Stimulated activated CD8-positive, alpha-beta memory T cell treated with anti-CD3 and anti-CD28 coated beads, Interleukin-4, amount 100 ng/mL, for 48 hours (primary cell): ENCODE data around the gene C1orf87.
"Not testable (repeated sequence)": the region's sequence is repeated elsewhere in the genome, so short reads cannot be mapped to it uniquely, and the experiment has no call there.

Experiments
- DNase-seq: peaks from one replicate; pipeline ENCODE4 v3.0.0-alpha.2; 2020

C1orf87 gene

GRCh38 chr1:59992040-59992820 lies 81.3 kb downstream of the C1orf87 start:
- no peak for DNase-seq

- no peak for DNase-seq
Observed at GRCh38 chr1:59990470-59990869, 83.1 kb downstream of the C1orf87 start.

GRCh38 chr1:59986516-59987310 lies 86.9 kb downstream of the C1orf87 start:
- no peak for DNase-seq

- no peak for DNase-seq
Observed at GRCh38 chr1:59985911-59986515, 87.6 kb downstream of the C1orf87 start.

- no peak for DNase-seq
Observed at GRCh38 chr1:59979666-59980065, 93.9 kb downstream of the C1orf87 start.

- no peak for DNase-seq
Observed at GRCh38 chr1:59978511-59978910, 95.1 kb downstream of the C1orf87 start.

- no peak for DNase-seq
Observed at GRCh38 chr1:59978026-59978425, 95.5 kb downstream of the C1orf87 start.

- DNase-seq: no peak
Observed at GRCh38 chr1:59977075-59977410, 96.5 kb downstream of the C1orf87 start.

GRCh38 chr1:59976194-59977074 lies 97.1 kb downstream of the C1orf87 start:
- peak; percentile 78 for DNase-seq

- DNase-seq: no peak
Observed at GRCh38 chr1:59973719-59974118, 99.9 kb downstream of the C1orf87 start.

- DNase-seq: no peak
Observed at GRCh38 chr1:59972216-59972927, 101.2 kb downstream of the C1orf87 start.

- DNase-seq: peak; percentile 67
Observed at GRCh38 chr1:59971464-59971911, 102.1 kb downstream of the C1orf87 start.

- not testable (repeated sequence) for DNase-seq
Observed at GRCh38 chr1:59969542-59970175, 103.9 kb downstream of the C1orf87 start.

GRCh38 chr1:59968746-59969145 lies 104.8 kb downstream of the C1orf87 start:
- not testable (repeated sequence) for DNase-seq

- no peak for DNase-seq
Observed at GRCh38 chr1:59967780-59968179, 105.8 kb downstream of the C1orf87 start.

- no peak for DNase-seq
Observed at GRCh38 chr1:59967141-59967697, 106.4 kb downstream of the C1orf87 start.

- DNase-seq: no peak
Observed at GRCh38 chr1:59952065-59952464, 121.5 kb downstream of the C1orf87 start.

GRCh38 chr1:59949648-59950047 lies 123.9 kb downstream of the C1orf87 start:
- no peak for DNase-seq

GRCh38 chr1:59948990-59949389 lies 124.6 kb downstream of the C1orf87 start:
- DNase-seq: no peak

- DNase-seq: peak; percentile 54
Observed at GRCh38 chr1:59947047-59947938, 126.3 kb downstream of the C1orf87 start.
